GM12878 (cell line): Measurements from ENCODE around the gene ERVW-1. TPM values are rescaled to one million over a fixed set of nuclear protein-coding genes. Genes with fewer than 3 reads are reported as not detected.
A peak's percentile ranks its signal among the peaks of the same experiment; 100 is the strongest.

ENCODE experiments used
- ATAC-seq: fragments of 200-7000 bp; cut with Tn5 transposase; 3 replicates; pipeline ENCODE4 v1.9.1; 2020; ENCODE audit warnings: mild to moderate bottlenecking, moderate library complexity
- BruUV-seq: library from RNA; stranded (reverse); fragments of 400-500 nt; replicated peaks from 2 replicates; lab custom pipeline; 2021; lab: Mats Ljungman, UMichigan
- CTCF ChIA-PET: fragments of 300-600 bp; sonication (Branson Sonifier 250); formaldehyde crosslinking; extraction: SDS; loops from one replicate; lab custom pipeline; 2021; ENCODE audit warnings: inconsistent platforms; lab: Yijun Ruan, JAX
- POLR2A ChIA-PET: fragments of 350-600 bp; formaldehyde crosslinking; extraction: SDS; loops from one replicate; lab custom pipeline; 2021; ENCODE audit warnings: inconsistent platforms; lab: Charles Lee
- RAD21 ChIA-PET: fragments of 300-600 bp; sonication (Branson Sonifier 250); formaldehyde crosslinking; loops from one replicate; lab custom pipeline; 2023; ENCODE audit warnings: antibody characterized with exemption; ENCODE audit not compliant: unreplicated experiment; lab: Charles Lee
- SMC1A ChIA-PET: fragments of 300-600 bp; sonication (Branson Sonifier 250); formaldehyde crosslinking; loops from one replicate; lab custom pipeline; 2023; ENCODE audit not compliant: unreplicated experiment, uncharacterized antibody; lab: Charles Lee
- DNase-seq: peaks from one replicate; pipeline ENCODE4 v3.0.0-alpha.2; 2011; ENCODE audit warnings: low read depth, low spot score
- FAIRE-seq: peaks from 3 replicates; lab custom pipeline; 2011; peaks lifted over from hg19 to GRCh38; lab: Jason Lieb, UNC
- H2AFZ ChIP-seq: 2 replicates; pipeline ENCODE4 v1.6.0; 2011; ENCODE audit warnings: low read depth, low read length, control low read depth; ENCODE audit not compliant: control insufficient read depth
- H3K27ac ChIP-seq: 2 replicates; pipeline ENCODE4 v1.5.1; 2011; ENCODE audit warnings: control low read depth; ENCODE audit not compliant: control insufficient read depth, insufficient read depth
- H3K27me3 ChIP-seq, 2 experiments: replicated peaks in 1 of 2; 2 replicates each; pipeline versions ENCODE4 v1.6.0 to v1.6.1; 2011; ENCODE audit warnings: low read length in 1 of 2; ENCODE audit not compliant: control insufficient read depth in 2 of 2, insufficient read depth in 2 of 2
- H3K36me3 ChIP-seq, 2 experiments: 2 replicates each; pipeline ENCODE4 v1.5.1; 2011; ENCODE audit warnings: low read length in 1 of 2; ENCODE audit not compliant: control insufficient read depth in 2 of 2, insufficient read depth in 2 of 2
- H3K4me1 ChIP-seq: 2 replicates; pipeline ENCODE4 v1.6.1; 2011; ENCODE audit warnings: mild to moderate bottlenecking, low read length, moderate library complexity, mixed read lengths; ENCODE audit not compliant: control insufficient read depth, insufficient read depth
- H3K4me2 ChIP-seq: 2 replicates; pipeline ENCODE4 v1.6.0; 2011; ENCODE audit warnings: control low read depth; ENCODE audit not compliant: control insufficient read depth, insufficient read depth
- H3K4me3 ChIP-seq: fragments of 200-600 bp; sonication (generic); 2 replicates; pipeline ENCODE4 v1.5.1; 2016
- H3K79me2 ChIP-seq: 2 replicates; pipeline ENCODE4 v1.6.0; 2011; ENCODE audit warnings: low read length; ENCODE audit not compliant: control insufficient read depth, insufficient read depth
- H3K9ac ChIP-seq: 2 replicates; pipeline ENCODE4 v1.8.0; 2011; ENCODE audit warnings: low read length, control low read depth, mixed read lengths; ENCODE audit not compliant: control insufficient read depth, insufficient read depth
- H3K9me3 ChIP-seq: replicated peaks from 3 replicates; pipeline ENCODE4 v1.5.1; 2011; ENCODE audit warnings: mild to moderate bottlenecking, low read length; ENCODE audit not compliant: control insufficient read depth, insufficient read depth
- H4K20me1 ChIP-seq: 2 replicates; pipeline ENCODE4 v1.6.0; 2011; ENCODE audit not compliant: control insufficient read depth, insufficient read depth
- CBX3 ChIP-seq: fragments of 200-600 bp; sonication (generic); IDR thresholded peaks from 2 replicates; pipeline ENCODE4 v1.6.1; 2016; ENCODE audit warnings: low read depth, borderline replicate concordance
- FOXM1 ChIP-seq: IDR thresholded peaks from 2 replicates; pipeline ENCODE4 v1.6.1; 2012; ENCODE audit warnings: low read depth, mild to moderate bottlenecking, inconsistent platforms, low read length, moderate library complexity
- HDGF ChIP-seq: fragments of 450-650 bp; IDR thresholded peaks from 2 replicates; pipeline ENCODE4 v1.6.1; 2016; ENCODE audit warnings: antibody characterized with exemption
- MEF2A ChIP-seq: IDR thresholded peaks from 2 replicates; pipeline ENCODE4 v1.6.1; 2011; ENCODE audit warnings: low read depth, mild to moderate bottlenecking, low read length, moderate library complexity; ENCODE audit not compliant: insufficient read depth
- MTA2 ChIP-seq: fragments of 450-650 bp; IDR thresholded peaks from 2 replicates; pipeline ENCODE4 v1.6.1; 2016; ENCODE audit warnings: low read depth, mild to moderate bottlenecking, moderate library complexity
- NFYB ChIP-seq: IDR thresholded peaks from 2 replicates; pipeline ENCODE4 v1.6.1; 2011; ENCODE audit warnings: low read depth, mild to moderate bottlenecking, low read length, improper control_type of control experiment, moderate library complexity; ENCODE audit not compliant: insufficient read depth
- NR2C1 ChIP-seq: fragments of 450-650 bp; IDR thresholded peaks from 2 replicates; pipeline ENCODE4 v1.6.1; 2017; ENCODE audit warnings: antibody characterized with exemption, mild to moderate bottlenecking, moderate library complexity
- RAD21 ChIP-seq: IDR thresholded peaks from 2 replicates; pipeline ENCODE4 v1.6.1; 2011; ENCODE audit warnings: mild to moderate bottlenecking, low read depth, low read length, moderate library complexity; ENCODE audit not compliant: insufficient read depth
- RBBP5 ChIP-seq: fragments of 200-600 bp; sonication (generic); conservative IDR thresholded peaks from 2 replicates; pipeline ENCODE4 v1.6.1; 2016
- SMAD1 ChIP-seq: fragments of 450-650 bp; IDR thresholded peaks from 2 replicates; pipeline ENCODE4 v1.6.1; 2018; ENCODE audit warnings: mild to moderate bottlenecking, low read depth; ENCODE audit not compliant: partially characterized antibody
- SMAD5 ChIP-seq: IDR thresholded peaks from 2 replicates; pipeline ENCODE4 v1.6.1; 2016; ENCODE audit warnings: antibody characterized with exemption, low read depth
- SMC3 ChIP-seq: IDR thresholded peaks from 2 replicates; pipeline ENCODE4 v1.6.1; 2011; ENCODE audit warnings: low read length, improper control_type of control experiment, borderline replicate concordance
- WGBS: methylation state at CpG from one replicate; pipeline ENCODE4 v1.1.6; 2016; ENCODE audit warnings: low lambda C conversion rate; ENCODE audit not compliant: insufficient replicate concordance, insufficient coverage; ENCODE audit errors: missing lambda C conversion rate; 5-methylcytosine and 5-hydroxymethylcytosine counted together
- in situ Hi-C: fragments of 300-500 bp; cut with MboI; formaldehyde crosslinking; loops from 9 replicates; pipeline ENCODE4 v1.14.3; 2018; ENCODE audit warnings: mixed read lengths
- intact Hi-C: fragments of 100-400 bp; cut with micrococcal nuclease; formaldehyde crosslinking; loops from one replicate; pipeline ENCODE4 v1.14.2; 2022; ENCODE audit not compliant: unreplicated experiment
- polyA plus RNA-seq, 11 experiments: library from polyadenylated mRNA; depleted of rRNA in 4 of 11; unstranded in 6 of 11; stranded (reverse) in 5 of 11; fragments of >200 nt; fragmentation: Nextera tagmentation in 4 of 11; fragmentation: Illumina TruSeq in 1 of 11; extraction: Ambion mirVana in 4 of 11; extraction: Trizol in 1 of 11; gene quantifications; 1 replicate in 1 of 11; 2 replicates in 10 of 11; pipeline versions ENCODE4 v1.2.1 to v1.2.3, GENCODE V29; 2011 to 2016; ENCODE audit warnings: inconsistent platforms in 2 of 11, missing spikeins in 2 of 11, low read depth in 1 of 11
- total RNA-seq, 4 experiments: library from RNA; depleted of rRNA in 3 of 4; stranded (reverse); fragments of >200 nt in 3 of 4; fragmentation: Illumina TruSeq in 1 of 4; extraction: Trizol in 1 of 4; gene quantifications; 2 replicates each; pipeline versions ENCODE4 v1.2.1 to v1.2.3, GENCODE V29; 2013 to 2021
- TF ChIP-seq, protein P1 (sequence below): IDR thresholded peaks from 2 replicates; pipeline ENCODE4 v1.6.1; 2012; ENCODE audit warnings: mild to moderate bottlenecking, low read depth, low read length
- TF ChIP-seq, protein P2 (sequence below): fragments of 450-650 bp; IDR thresholded peaks from 2 replicates; pipeline ENCODE4 v1.6.1; 2016; ENCODE audit warnings: mild to moderate bottlenecking

The ERVW-1 gene
- total and polyA plus RNA-seq, 10 of the 15 experiments (the other 5 are each of a cell fraction or from before 2014, with no cell fraction given), result 0.05 TPM; not detected in 9

DNA sequence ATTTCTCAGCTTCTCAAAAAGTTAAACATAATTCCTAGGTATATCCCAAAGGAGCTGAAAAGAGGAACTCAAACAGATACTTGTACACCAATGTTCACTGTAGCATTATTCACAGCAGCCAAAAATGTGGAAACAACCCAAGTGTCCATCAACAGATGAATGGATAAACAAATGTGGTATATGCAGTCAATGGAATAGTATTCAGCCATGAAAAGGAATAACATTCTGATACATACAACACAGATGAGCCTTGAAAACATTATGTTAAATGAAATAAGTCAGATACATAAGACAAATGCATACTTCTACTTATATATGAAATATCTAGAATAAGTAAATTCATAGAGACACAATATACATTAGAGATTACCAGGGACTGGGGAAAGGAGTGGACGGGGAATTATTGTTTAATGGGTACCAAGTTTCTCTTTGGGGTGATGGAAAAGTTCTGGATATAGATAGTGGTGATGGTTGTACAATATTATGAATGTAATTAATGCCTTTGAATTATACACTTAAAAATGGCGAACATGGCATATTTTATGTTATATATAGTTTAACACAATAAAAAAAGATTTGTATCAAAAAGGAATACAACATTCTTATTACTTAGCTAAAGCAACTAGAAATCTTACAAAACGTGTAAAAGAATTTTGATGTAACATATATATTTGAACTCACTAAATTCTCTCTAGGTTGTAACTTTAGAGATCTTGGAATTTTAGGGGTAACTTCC lies 35.6 kb upstream of the ERVW-1 start:
- ATAC-seq (no peak), DNase-seq (no peak), FAIRE-seq (peak; percentile 38)
- H3K27me3 ChIP-seq, result no peaks in the 10 kb centered on the region
- H3K79me2 ChIP-seq, result no peaks in the 10 kb centered on the region
- no peak overlapping the region for H2AFZ ChIP-seq
- ChIA-PET SMC1A (interaction anchor here (0.6 to 1.3 kb wide), 2 partner anchors 11 to 67 kb away, joined by 3 read pairs; no protein-coding TSS in a partner anchor), RAD21 (no interaction called here), POLR2A (no interaction called here), CTCF (interaction anchor here (0.9 to 1.9 kb wide), 2 partner anchors 52 to 85 kb away, joined by 3 to 6 read pairs; no protein-coding TSS in a partner anchor)
- 62% methylated on average over 3 of the region's 3 CpGs for WGBS
- BruUV-seq, result no TSS peak
- peaks cover 0 to 4% of the 10 kb centered on the region in 2 experiments; a peak in 1 of 4 replicates for H3K36me3 ChIP-seq
- no peak overlapping the region for H3K4me3 ChIP-seq
- no peaks in the 10 kb centered on the region for H3K4me1 ChIP-seq
- H3K4me2 ChIP-seq, result no peak overlapping the region
- no peak overlapping the region for H3K9ac ChIP-seq
- intact Hi-C loops (no loop called here), in situ Hi-C loops (no loop called here)
- H4K20me1 ChIP-seq, result no peaks in the 10 kb centered on the region
- no peak overlapping the region for H3K27ac ChIP-seq
- TF ChIP-seq NR2C1 (no peak), FOXM1 (no peak), SMAD5 (no peak), HDGF (no peak), CBX3 (no peak), SMAD1 (no peak), MEF2A (no peak), RAD21 (no peak), MTA2 (no peak), SMC3 (no peak), RBBP5 (no peak), NFYB (no peak)
- TF ChIP-seq, protein P1, sequence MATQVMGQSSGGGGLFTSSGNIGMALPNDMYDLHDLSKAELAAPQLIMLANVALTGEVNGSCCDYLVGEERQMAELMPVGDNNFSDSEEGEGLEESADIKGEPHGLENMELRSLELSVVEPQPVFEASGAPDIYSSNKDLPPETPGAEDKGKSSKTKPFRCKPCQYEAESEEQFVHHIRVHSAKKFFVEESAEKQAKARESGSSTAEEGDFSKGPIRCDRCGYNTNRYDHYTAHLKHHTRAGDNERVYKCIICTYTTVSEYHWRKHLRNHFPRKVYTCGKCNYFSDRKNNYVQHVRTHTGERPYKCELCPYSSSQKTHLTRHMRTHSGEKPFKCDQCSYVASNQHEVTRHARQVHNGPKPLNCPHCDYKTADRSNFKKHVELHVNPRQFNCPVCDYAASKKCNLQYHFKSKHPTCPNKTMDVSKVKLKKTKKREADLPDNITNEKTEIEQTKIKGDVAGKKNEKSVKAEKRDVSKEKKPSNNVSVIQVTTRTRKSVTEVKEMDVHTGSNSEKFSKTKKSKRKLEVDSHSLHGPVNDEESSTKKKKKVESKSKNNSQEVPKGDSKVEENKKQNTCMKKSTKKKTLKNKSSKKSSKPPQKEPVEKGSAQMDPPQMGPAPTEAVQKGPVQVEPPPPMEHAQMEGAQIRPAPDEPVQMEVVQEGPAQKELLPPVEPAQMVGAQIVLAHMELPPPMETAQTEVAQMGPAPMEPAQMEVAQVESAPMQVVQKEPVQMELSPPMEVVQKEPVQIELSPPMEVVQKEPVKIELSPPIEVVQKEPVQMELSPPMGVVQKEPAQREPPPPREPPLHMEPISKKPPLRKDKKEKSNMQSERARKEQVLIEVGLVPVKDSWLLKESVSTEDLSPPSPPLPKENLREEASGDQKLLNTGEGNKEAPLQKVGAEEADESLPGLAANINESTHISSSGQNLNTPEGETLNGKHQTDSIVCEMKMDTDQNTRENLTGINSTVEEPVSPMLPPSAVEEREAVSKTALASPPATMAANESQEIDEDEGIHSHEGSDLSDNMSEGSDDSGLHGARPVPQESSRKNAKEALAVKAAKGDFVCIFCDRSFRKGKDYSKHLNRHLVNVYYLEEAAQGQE, result no peak
- TF ChIP-seq, protein P2, sequence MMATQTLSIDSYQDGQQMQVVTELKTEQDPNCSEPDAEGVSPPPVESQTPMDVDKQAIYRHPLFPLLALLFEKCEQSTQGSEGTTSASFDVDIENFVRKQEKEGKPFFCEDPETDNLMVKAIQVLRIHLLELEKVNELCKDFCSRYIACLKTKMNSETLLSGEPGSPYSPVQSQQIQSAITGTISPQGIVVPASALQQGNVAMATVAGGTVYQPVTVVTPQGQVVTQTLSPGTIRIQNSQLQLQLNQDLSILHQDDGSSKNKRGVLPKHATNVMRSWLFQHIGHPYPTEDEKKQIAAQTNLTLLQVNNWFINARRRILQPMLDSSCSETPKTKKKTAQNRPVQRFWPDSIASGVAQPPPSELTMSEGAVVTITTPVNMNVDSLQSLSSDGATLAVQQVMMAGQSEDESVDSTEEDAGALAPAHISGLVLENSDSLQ, result no peak
- H3K9me3 ChIP-seq, result no peaks in the 10 kb centered on the region
